ENCODE results near the gene ABHD6.

DNA sequence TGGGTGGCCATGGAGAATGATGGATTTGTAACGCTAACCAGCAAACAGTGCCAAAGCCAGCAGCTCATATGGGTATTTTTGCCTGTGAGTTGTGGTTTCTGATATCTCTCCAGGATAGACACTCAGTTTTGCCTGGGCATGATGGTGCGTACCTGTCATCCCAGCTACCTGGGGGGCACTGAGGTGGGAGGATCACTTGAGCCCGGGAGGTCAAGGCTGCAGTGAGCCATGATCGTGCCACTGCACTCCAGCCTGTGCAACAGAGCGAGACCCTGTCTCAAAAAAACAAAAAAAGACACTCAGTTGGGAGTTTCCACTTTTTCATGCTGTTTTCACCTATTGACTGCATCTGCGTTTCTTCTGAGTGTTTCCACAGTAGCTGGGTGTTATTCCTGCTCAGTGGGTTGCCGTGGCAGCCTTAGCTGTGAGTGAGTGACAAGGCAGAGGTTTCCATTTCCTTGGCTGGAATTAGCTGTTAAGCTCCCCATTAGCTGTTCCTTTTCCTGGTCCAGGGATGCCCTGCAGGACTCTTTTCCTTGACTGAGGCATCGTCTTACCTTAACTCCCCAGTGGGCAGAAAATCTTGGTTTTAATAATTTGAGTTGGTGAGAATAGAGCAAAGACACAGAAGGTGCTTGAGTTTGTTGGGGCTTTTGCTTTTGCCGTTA, 54.2 kb downstream of the ABHD6 start:
- TF ChIP-seq, protein P1, sequence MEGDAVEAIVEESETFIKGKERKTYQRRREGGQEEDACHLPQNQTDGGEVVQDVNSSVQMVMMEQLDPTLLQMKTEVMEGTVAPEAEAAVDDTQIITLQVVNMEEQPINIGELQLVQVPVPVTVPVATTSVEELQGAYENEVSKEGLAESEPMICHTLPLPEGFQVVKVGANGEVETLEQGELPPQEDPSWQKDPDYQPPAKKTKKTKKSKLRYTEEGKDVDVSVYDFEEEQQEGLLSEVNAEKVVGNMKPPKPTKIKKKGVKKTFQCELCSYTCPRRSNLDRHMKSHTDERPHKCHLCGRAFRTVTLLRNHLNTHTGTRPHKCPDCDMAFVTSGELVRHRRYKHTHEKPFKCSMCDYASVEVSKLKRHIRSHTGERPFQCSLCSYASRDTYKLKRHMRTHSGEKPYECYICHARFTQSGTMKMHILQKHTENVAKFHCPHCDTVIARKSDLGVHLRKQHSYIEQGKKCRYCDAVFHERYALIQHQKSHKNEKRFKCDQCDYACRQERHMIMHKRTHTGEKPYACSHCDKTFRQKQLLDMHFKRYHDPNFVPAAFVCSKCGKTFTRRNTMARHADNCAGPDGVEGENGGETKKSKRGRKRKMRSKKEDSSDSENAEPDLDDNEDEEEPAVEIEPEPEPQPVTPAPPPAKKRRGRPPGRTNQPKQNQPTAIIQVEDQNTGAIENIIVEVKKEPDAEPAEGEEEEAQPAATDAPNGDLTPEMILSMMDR (conservative IDR thresholded peaks at IDR 0.05): no peak
- TF ChIP-seq EZH2 (IDR thresholded peaks at IDR 0.05; ENCODE audit: low read depth): no peak
